Nucleus accumbens (tissue), 56 donors: Measurements from ENCODE around the gene ZNF70.
A peak's percentile ranks its signal among the peaks of the same experiment; 100 is the strongest.

ENCODE experiments used
- DNase-seq, 56 donors: peaks; one replicate each; lab custom pipeline; 2025; lab: John Stamatoyannopoulos, UW

ZNF70 gene

DNA sequence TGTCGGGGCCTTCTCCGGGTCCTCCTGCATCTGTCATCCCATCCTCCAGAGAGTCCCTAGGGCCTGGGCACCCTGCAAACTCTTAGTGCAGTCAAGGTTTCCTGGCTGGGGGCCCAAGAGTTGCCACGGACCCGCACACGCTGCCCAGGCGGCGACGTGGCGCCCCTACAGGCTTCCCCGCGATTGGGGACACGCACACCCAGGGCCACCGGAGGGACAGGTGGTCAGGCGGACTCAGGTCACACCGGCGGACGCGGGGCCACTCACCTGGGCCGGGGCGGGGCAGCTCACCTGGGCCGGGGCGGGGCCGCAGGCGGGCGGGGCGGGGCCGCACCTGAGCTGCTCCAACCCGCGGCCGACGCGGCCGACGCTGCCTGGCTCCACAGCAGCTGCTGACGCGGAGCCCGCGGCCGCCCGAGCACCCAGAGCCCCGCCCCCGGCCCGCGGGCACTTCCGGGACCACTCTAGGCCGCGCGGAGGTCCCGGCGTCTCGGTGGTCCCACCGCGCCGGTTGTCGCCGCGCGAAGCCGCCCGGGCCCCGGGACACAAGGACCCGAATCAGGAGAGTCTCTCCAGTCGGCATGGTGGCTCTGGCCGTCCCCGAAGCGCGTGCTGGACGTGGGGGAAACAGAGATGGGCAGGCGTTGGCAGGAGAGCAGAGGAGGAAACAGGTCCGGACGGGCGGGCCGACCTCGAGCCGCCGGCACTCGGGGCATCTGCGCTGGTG is at the start of gene ZNF70:
Gene ZNF70 (minus strand): TSS at position 399 of the 727 bp plus-strand sequence. CDS start 5,972 bp downstream, outside the sequence.
- peak in 52 of 56 donors; percentile 15 to 86 (median 60) for DNase-seq

GRCh38 chr22:23796461-23796860 is 45.5 kb upstream of the ZNF70 start:
- DNase-seq, result no peak

GRCh38 chr22:23793326-23793725 is 42.4 kb upstream of the ZNF70 start:
- no peak for DNase-seq

GRCh38 chr22:23791738-23792645 is 41.1 kb upstream of the ZNF70 start:
- DNase-seq, result no peak

DNA sequence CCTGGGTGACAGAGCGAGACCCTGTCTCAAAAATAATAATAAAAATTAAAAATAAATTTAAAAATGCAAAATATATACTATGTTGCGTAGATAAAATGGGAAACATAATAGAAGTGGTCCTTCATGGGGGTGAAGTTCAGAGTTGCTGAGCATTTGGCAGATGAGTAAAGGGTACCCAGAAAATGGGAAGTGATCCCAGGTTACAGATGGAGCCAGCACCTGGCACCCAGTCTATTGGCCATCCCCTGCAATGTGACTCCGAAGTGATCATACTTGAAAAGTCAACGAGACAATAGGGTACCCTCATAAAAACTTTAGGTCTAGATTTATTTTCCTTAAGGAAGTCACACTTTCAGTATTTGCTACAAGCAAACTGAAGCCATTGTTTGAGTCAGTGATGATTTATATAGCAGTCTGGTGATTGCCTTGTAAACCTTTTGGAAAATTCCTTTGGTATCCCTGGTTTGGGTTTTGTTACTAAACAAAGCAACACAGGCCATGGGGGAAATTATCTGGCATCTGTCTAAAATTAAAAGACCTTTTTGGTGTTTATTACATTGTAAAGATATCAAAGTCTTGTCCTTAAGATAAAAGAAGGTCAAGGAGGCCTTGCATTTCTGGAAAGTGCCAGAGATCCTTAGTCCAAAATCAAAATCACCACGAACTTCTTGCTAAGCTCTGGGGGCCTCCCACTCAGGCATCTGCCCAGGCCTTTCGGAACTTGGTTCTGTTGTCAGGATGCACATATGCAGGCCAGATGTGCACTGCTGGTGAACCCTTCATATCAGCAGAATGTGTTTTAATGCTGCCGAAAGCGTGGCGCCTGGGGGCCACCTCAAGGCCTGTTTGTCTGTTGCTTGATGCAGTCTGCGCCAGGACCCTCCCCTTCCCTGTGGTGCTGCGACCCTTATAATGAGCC is 40.2 kb upstream of the ZNF70 start:
- DNase-seq, result no peak

DNA sequence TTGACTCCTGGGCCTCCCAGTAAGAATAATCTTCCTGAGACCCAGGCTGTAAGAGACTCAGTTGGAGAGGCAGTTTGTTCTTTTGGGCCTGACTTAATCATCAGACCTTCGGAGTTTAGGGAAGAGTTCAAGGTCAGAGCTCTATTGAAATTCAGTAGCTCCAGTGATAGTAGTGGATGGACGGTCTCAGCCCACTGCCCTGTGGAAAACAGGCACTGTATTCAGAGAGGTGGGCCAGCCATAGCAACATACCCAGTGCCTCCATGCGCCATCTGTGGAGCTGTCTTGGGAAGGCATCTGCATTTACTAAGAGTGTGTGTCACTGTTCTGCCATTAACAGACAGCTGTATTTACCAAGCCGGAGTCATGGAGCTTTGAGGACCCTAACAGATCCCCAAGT is 38.7 kb upstream of the ZNF70 start:
- peak in 4 of 56 donors; percentile 9 to 46 (median 29) for DNase-seq

DNA sequence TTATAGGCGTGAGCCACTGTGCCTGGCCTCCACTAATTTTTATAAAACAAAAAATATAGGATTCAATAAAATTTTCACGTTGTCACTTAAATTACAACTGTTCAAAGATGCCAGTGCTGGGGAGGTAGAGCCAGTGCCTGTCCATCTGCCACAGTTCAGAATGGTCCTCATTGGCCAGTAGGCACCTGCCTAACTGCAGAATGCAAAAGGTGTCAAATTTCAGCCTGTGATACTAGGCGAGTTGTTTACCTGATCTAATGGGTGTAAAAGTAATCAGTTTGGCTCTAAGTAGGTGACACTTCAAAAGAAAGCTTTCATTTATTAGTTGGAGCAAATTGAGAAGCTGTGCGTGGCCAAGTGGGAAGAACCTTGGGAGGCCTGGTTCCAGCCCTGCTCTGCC is 38.2 kb upstream of the ZNF70 start:
- no peak for DNase-seq

DNA sequence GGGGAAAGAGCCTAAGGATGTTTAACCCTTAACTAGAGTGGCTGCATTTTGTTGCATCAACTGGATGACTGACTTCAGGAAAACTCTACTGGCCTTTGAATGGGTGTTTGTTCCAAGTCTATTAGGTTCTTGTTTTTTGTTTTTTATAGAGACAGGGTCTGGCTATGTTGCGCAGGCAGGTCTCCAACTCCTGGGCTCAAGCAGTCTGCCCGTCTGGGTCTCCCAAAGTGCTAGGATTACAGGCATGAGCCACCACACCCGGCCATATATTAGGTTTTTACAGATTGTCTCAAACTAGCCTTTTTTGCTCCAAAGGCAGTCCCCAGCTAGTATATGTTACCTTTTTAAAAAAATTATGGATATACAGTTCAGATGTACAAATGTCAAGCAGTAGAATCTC is 37.0 kb upstream of the ZNF70 start:
- DNase-seq, result no peak

DNA sequence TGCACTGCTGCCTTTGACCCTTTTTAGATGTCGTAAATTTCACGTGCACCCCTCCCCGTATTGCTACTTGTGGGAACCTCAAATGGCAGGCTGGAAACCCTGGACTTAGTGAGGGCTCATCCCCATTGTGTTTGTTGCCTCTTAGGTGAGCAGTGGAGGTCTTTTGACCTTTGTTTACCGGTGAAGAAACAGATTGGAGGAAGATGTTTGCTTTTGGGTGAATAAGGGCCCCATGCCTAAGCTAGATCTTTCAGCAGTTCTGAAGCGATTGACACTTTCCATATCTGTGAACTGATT is 36.6 kb upstream of the ZNF70 start:
- DNase-seq, result no peak

GRCh38 chr22:23786752-23787599 is 36.1 kb upstream of the ZNF70 start, which contains the start of gene SMARCB1:
Gene SMARCB1 (plus strand): TSS chr22:23786966. CDS start chr22:23787170, 204 bp downstream.
- peak in 55 of 56 donors; percentile 9 to 89 (median 71) for DNase-seq

DNA sequence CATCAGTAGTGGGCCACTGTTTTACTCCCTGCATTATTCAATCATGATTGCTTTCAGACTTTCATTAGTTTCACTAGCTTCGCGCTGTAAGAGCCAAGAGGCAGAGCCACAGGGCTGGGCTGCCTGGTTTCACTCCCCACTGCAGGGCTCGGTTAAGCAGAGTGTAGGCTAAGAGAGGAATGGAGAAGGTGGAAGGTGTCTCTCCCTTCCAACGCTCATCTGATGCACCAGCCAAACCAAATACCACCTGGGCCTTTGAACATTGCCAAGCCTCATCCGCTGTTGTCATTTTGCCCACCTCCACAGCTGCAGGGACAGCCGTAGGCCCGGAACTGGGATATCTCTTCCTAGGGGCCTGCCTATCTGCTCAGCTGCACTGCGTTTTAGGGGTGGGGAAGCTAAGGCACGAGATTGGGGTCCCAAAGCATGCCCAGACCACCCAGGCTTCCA is 35.4 kb upstream of the ZNF70 start:
- no peak for DNase-seq

DNA sequence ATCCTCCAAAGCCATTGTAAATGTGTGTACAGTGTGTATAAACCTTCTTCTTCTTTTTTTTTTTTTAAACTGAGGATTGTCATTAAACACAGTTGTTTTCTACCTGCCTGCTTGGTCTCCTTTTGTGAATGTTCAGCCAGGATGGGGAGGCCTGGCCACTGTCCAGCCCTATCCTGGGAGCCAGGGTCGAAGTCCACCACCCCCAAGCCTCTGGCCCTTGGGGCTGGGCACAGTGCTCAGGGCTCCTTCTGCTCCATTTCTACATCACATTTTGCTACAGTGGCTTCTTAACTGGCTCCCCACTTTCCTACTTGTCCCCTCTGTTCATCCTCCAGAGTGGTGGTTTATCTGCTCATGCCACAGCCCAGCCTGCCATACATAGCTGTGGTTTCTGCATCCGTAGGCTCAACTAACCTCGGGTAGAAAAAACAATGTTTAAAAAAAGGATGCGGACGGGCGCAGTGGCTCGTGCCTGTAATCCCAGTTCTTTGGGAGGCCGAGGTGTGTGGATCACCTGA is 33.4 kb upstream of the ZNF70 start:
- no peak for DNase-seq

DNA sequence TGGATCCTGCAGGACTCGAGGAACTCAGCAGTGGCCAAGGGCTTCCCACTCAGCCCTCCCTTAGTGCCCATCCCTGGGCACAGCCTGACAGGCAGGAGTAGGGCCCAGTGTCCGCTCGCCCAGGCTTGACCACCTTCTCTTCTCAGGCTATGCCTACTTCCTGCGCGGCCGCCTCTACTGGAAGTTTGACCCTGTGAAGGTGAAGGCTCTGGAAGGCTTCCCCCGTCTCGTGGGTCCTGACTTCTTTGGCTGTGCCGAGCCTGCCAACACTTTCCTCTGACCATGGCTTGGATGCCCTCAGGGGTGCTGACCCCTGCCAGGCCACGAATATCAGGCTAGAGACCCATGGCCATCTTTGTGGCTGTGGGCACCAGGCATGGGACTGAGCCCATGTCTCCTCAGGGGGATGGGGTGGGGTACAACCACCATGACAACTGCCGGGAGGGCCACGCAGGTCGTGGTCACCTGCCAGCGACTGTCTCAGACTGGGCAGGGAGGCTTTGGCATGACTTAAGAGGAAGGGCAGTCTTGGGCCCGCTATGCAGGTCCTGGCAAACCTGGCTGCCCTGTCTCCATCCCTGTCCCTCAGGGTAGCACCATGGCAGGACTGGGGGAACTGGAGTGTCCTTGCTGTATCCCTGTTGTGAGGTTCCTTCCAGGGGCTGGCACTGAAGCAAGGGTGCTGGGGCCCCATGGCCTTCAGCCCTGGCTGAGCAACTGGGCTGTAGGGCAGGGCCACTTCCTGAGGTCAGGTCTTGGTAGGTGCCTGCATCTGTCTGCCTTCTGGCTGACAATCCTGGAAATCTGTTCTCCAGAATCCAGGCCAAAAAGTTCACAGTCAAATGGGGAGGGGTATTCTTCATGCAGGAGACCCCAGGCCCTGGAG is 32.6 kb upstream of the ZNF70 start:
- DNase-seq, result no peak

DNA sequence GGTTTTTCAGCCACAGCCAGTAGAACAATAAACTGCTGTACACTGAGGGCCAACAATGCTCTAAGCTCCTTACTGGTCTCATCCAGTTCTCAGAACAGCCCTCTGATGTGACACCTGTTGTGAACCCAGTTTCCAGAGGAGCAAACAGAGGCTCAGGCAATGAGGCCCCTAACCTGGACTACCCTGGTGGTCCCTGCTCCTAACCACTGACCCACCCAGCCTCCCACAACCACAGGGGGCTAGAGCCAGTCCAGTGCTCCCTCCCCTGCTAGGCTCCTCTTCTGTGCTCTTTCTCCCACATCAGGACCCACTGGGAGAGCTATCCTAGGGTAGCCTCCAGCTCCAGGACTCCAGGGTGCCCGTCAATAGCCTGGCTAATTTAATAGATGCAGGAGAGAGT is 31.8 kb upstream of the ZNF70 start:
- DNase-seq, result no peak

DNA sequence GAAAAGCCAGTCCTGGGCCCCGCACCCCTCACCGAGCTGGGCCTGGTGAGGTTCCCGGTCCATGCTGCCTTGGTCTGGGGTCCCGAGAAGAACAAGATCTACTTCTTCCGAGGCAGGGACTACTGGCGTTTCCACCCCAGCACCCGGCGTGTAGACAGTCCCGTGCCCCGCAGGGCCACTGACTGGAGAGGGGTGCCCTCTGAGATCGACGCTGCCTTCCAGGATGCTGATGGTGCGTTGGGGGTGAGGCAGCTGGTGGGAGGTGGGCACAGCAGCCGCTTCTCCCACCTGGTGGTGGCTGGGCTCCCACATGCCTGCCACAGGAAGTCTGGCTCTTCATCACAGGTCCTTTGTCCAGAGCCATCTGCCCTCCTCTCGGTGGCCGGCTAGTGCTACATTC is 31.3 kb upstream of the ZNF70 start:
- no peak for DNase-seq

DNA sequence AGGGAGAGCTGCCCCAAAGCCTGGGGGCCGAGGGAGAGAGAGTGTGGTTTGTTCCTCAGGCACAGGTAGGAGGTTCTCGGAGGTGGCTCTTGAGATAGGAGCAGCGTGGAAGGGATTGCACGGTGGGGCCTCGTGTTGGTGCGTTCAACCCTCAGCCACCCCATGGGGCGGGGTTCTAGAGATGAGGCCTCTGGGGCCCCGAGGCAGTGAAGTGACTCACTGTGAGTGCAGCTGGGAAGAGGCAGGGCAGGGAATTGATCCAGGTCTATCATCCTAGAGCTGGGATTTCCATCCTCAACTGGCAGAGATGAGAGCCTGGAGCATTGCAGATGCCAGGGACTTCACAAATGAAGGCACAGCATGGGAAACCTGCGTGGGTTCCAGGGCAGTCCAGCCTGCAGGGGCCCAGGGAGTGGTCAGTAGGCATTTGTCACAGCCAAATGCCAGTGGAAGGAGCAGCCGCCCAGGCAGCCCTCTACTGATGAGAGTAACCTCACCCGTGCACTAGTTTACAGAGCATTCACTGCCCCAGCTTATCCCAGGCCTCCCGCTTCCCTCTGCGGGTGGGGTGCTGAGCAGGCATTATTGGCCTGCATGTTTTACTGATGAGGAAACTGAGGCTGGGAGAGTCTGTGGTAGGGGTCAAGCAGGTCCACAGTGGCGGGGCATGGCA is 30.7 kb upstream of the ZNF70 start:
- DNase-seq, result peak in 8 of 56 donors; percentile 20 to 49 (median 41)

- DNase-seq, result peak in 54 of 56 donors; percentile 15 to 90 (median 75)
Observed at GRCh38 chr22:23781065-23781464, 30.2 kb upstream of the ZNF70 start.
